B cell (primary cell): ENCODE results near the gene PAPPA. TPM values are rescaled to one million over a fixed set of nuclear protein-coding genes. Genes with fewer than 3 reads are reported as not detected.

Experiments
- ATAC-seq: fragments of 200-7000 bp; cut with Tn5 transposase; one replicate; pipeline ENCODE4 v1.10.0; 2021; ENCODE audit warnings: low read depth, mild to moderate bottlenecking, moderate number of reproducible peaks, moderate library complexity
- CTCF ChIA-PET: fragments of 350-600 bp; sonication (Branson Sonifier 250); formaldehyde crosslinking; loops from one replicate; lab custom pipeline; 2021; ENCODE audit warnings: antibody characterized with exemption, inconsistent platforms; lab: Charles Lee
- POLR2A ChIA-PET: fragments of 350-600 bp; sonication (Branson Sonifier 250); formaldehyde crosslinking; loops from one replicate; lab custom pipeline; 2021; ENCODE audit warnings: antibody characterized with exemption; lab: Charles Lee
- DNase-seq: peaks from one replicate; pipeline ENCODE4 v3.0.0; 2013
- H2AFZ ChIP-seq: 2 replicates; pipeline ENCODE4 v1.6.1; 2012; ENCODE audit warnings: mild to moderate bottlenecking, low read depth, low read length; ENCODE audit not compliant: insufficient read depth, poor library complexity, severe bottlenecking
- H3K27ac ChIP-seq, 2 donors: 1 replicate in 1 of 2; 2 replicates in 1 of 2; pipeline ENCODE4 v1.5.1; 2012 to 2013; ENCODE audit warnings: low read length in 2 of 2, mild to moderate bottlenecking in 2 of 2, moderate library complexity in 1 of 2
- H3K27me3 ChIP-seq, 4 experiments: fragments of 200-600 bp in 1 of 4; sonication (generic) in 1 of 4; replicated peaks in 1 of 4; 1 replicate in 2 of 4; 2 replicates in 2 of 4; pipeline versions ENCODE4 v1.6.1 to v1.7.0; 2013 to 2016; ENCODE audit warnings: low read length in 3 of 4, mild to moderate bottlenecking in 2 of 4, mixed read lengths in 1 of 4, moderate library complexity in 1 of 4; ENCODE audit not compliant: insufficient read depth in 4 of 4, control insufficient read depth in 3 of 4; ENCODE audit errors: control extremely low read depth in 1 of 4
- H3K36me3 ChIP-seq, 2 experiments: replicated peaks in 1 of 2; 1 replicate in 1 of 2; 2 replicates in 1 of 2; pipeline versions ENCODE4 v1.6.1 to v1.7.1; 2013; ENCODE audit warnings: low read length in 1 of 2; ENCODE audit not compliant: insufficient read depth in 2 of 2, control insufficient read depth in 1 of 2; ENCODE audit errors: control extremely low read depth in 1 of 2, extremely low read depth in 1 of 2
- H3K4me1 ChIP-seq, 2 donors: fragments of 200-600 bp in 1 of 2; sonication (generic) in 1 of 2; 1 replicate in 1 of 2; 2 replicates in 1 of 2; pipeline versions ENCODE4 v1.5.1 to v1.6.1; 2013 to 2017; ENCODE audit warnings: low read length in 2 of 2; ENCODE audit not compliant: control insufficient read depth in 2 of 2, insufficient read depth in 2 of 2
- H3K4me2 ChIP-seq: replicated peaks from 2 replicates; pipeline ENCODE3; 2012; ENCODE audit warnings: mild to moderate bottlenecking, low read depth, low read length; ENCODE audit not compliant: poor library complexity, severe bottlenecking
- H3K4me3 ChIP-seq, 5 experiments: fragments of 200-600 bp in 1 of 5; sonication (generic) in 1 of 5; 1 replicate in 3 of 5; 2 replicates in 2 of 5; pipeline versions ENCODE4 v1.5.1 to v1.7.0; 2011 to 2016; ENCODE audit warnings: low read length in 4 of 5, mild to moderate bottlenecking in 4 of 5, low read depth in 2 of 5, control low read depth in 1 of 5, moderate library complexity in 1 of 5; ENCODE audit not compliant: insufficient read depth in 1 of 5; ENCODE audit errors: control extremely low read depth in 1 of 5, extremely low read depth in 1 of 5
- H3K79me2 ChIP-seq: fragments of 200-600 bp; sonication (generic); one replicate; pipeline ENCODE4 v1.6.0; 2016; ENCODE audit warnings: low read length; ENCODE audit not compliant: control insufficient read depth, insufficient read depth
- H3K9ac ChIP-seq: fragments of 200-600 bp; sonication (generic); 2 replicates; pipeline ENCODE4 v1.6.1; 2017; ENCODE audit warnings: mild to moderate bottlenecking, low read length, moderate library complexity
- H3K9me3 ChIP-seq, 3 donors: one replicate each; pipeline versions ENCODE4 v1.6.1 to v1.7.1; 2013; ENCODE audit warnings: low read length in 2 of 3; ENCODE audit not compliant: control insufficient read depth in 2 of 3, insufficient read depth in 1 of 3; ENCODE audit errors: control extremely low read depth in 1 of 3
- H4K20me1 ChIP-seq: 2 replicates; pipeline ENCODE4 v1.6.0; 2012; ENCODE audit warnings: mild to moderate bottlenecking, low read length; ENCODE audit not compliant: insufficient read depth, control insufficient read depth, poor library complexity, severe bottlenecking
- H3K27ac Mint-ChIP-seq: one replicate; pipeline ENCODE4 v1.8.0; 2021; ENCODE audit warnings: mixed read lengths
- H3K27me3 Mint-ChIP-seq: one replicate; pipeline ENCODE4 v1.8.0; 2021; ENCODE audit warnings: mixed read lengths
- H3K4me1 Mint-ChIP-seq: one replicate; pipeline ENCODE4 v1.8.0; 2021; ENCODE audit warnings: mixed read lengths
- H3K4me3 Mint-ChIP-seq: one replicate; pipeline ENCODE4 v1.8.0; 2021; ENCODE audit warnings: mixed read lengths
- H3K9me3 Mint-ChIP-seq: one replicate; pipeline ENCODE4 v1.8.0; 2022; ENCODE audit warnings: mixed read lengths; ENCODE audit not compliant: insufficient read depth
- CTCF ChIP-seq: fragments of 200-600 bp; IDR thresholded peaks from one replicate; pipeline ENCODE4 v1.8.0; 2022; ENCODE audit warnings: antibody characterized with exemption, mild to moderate bottlenecking
- EZH2 ChIP-seq: IDR thresholded peaks from 2 replicates; pipeline ENCODE4 v1.6.1; 2012; ENCODE audit warnings: borderline replicate concordance, low read depth, mild to moderate bottlenecking, moderate library complexity, low read length; ENCODE audit not compliant: insufficient read depth, poor library complexity, severe bottlenecking
- WGBS: methylation state at CpG from one replicate; pipeline ENCODE4 v1.1.5; 2013; ENCODE audit warnings: missing lambda C conversion rate; ENCODE audit not compliant: insufficient coverage; 5-methylcytosine and 5-hydroxymethylcytosine counted together
- intact Hi-C: fragments of 100-400 bp; cut with micrococcal nuclease; formaldehyde crosslinking; loops from one replicate; pipeline ENCODE4 v1.10.0; 2022
- polyA plus RNA-seq: library from polyadenylated mRNA; depleted of rRNA; stranded (reverse); fragments of >200 nt; gene quantifications from 2 replicates; pipeline ENCODE4 v1.2.3, GENCODE V29; 2012
- total RNA-seq, 2 donors: library from RNA; stranded (reverse); fragments of 120-200 nt in 1 of 2; gene quantifications; 1 replicate in 1 of 2; 2 replicates in 1 of 2; pipeline versions ENCODE4 v1.2.3 to v1.2.4, GENCODE V29; 2013 to 2022

PAPPA gene
- total and polyA plus RNA-seq, 2 donors (not counting 1 experiment from before 2014, with no cell fraction given): not detected

GRCh38 chr9:116411506-116411905 is 257.9 kb downstream of the PAPPA start:
- TF ChIP-seq CTCF: no peak
- TF ChIP-seq EZH2: no peak
- Histone ChIP-seq H3K9me3 (no peaks in the 10 kb centered on the region), H2AFZ (no peak overlapping the region), H3K27me3 (no peaks in the 10 kb centered on the region), H3K36me3 (no peaks in the 10 kb centered on the region), H3K79me2 (no peaks in the 10 kb centered on the region), H3K4me2 (no peak overlapping the region), H3K9ac (no peak overlapping the region), H3K4me3 (no peak overlapping the region), H3K27ac (no peak overlapping the region), H3K4me1 (no peaks in the 10 kb centered on the region), H4K20me1 (no peaks in the 10 kb centered on the region)
- Mint-ChIP-seq H3K27ac (no peak overlapping the region), H3K4me3 (no peak overlapping the region), H3K4me1 (no peaks in the 10 kb centered on the region), H3K9me3 (no peaks in the 10 kb centered on the region), H3K27me3 (no peaks in the 10 kb centered on the region)
- DNase-seq: no peak
- 100% methylated on average over 1 of the region's 1 CpG for WGBS
- CTCF ChIA-PET: no interaction called here
- intact Hi-C loops: no loop called here
- POLR2A ChIA-PET: no interaction called here
- ATAC-seq: no peak

GRCh38 chr9:116414374-116414773 is 260.8 kb downstream of the PAPPA start:
- no peak overlapping the region for H3K4me2 ChIP-seq
- ChIA-PET POLR2A (no interaction called here), CTCF (no interaction called here)
- H3K79me2 ChIP-seq: no peaks in the 10 kb centered on the region
- no peaks in the 10 kb centered on the region for H3K9me3 ChIP-seq
- DNase-seq (no peak), ATAC-seq (no peak)
- TF ChIP-seq CTCF (no peak), EZH2 (no peak)
- no peak overlapping the region for H3K9ac ChIP-seq
- H2AFZ ChIP-seq: no peak overlapping the region
- Mint-ChIP-seq H3K4me3 (no peak overlapping the region), H3K27me3 (no peaks in the 10 kb centered on the region), H3K9me3 (no peaks in the 10 kb centered on the region), H3K4me1 (no peaks in the 10 kb centered on the region), H3K27ac (no peak overlapping the region)
- no peaks in the 10 kb centered on the region for H3K4me1 ChIP-seq
- intact Hi-C loops: no loop called here
- 95% methylated on average over 2 of the region's 2 CpGs for WGBS
- no peak overlapping the region for H3K27ac ChIP-seq
- no peaks in the 10 kb centered on the region for H4K20me1 ChIP-seq
- H3K27me3 ChIP-seq: no peaks in the 10 kb centered on the region
- no peak overlapping the region for H3K4me3 ChIP-seq
- no peaks in the 10 kb centered on the region for H3K36me3 ChIP-seq
